OCI-LY1 (cell line): ENCODE results near the gene NUBPL.

Experiments
- EZH2 ChIP-seq: fragments of 200-600 bp; sonication (generic), shearing (Covaris generic); IDR thresholded peaks from 2 replicates; pipeline ENCODE4 v1.8.0; 2017; ENCODE audit warnings: borderline replicate concordance, mixed run types, mild to moderate bottlenecking, antibody characterized with exemption, low read length, moderate library complexity, mixed read lengths
- TF ChIP-seq, protein P1 (sequence below): fragments of 200-600 bp; sonication (generic), shearing (Covaris generic); IDR thresholded peaks from 2 replicates; pipeline ENCODE4 v1.5.1; 2017; ENCODE audit warnings: mild to moderate bottlenecking, antibody characterized with exemption, low read length, moderate library complexity, mixed read lengths

DNA sequence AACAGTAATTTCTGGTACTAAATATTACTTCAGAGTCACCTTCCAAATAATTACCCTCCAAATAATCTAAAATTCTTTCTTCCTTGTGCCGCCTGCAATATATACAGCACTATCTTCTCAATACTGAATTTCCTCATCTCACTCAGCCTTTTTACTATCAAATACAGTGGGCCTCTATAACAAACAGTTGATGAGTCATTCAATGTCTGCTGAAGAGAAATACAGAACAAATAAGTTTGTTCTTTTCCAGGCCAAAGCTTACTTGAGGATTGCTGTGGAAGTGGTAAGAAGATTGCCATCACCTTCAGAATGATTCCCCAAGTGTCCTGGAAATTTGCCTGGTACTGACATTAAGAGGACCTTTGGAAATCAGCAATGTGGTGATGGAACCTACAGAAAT lies 297.7 kb downstream of the NUBPL start:
- TF ChIP-seq, protein P1, sequence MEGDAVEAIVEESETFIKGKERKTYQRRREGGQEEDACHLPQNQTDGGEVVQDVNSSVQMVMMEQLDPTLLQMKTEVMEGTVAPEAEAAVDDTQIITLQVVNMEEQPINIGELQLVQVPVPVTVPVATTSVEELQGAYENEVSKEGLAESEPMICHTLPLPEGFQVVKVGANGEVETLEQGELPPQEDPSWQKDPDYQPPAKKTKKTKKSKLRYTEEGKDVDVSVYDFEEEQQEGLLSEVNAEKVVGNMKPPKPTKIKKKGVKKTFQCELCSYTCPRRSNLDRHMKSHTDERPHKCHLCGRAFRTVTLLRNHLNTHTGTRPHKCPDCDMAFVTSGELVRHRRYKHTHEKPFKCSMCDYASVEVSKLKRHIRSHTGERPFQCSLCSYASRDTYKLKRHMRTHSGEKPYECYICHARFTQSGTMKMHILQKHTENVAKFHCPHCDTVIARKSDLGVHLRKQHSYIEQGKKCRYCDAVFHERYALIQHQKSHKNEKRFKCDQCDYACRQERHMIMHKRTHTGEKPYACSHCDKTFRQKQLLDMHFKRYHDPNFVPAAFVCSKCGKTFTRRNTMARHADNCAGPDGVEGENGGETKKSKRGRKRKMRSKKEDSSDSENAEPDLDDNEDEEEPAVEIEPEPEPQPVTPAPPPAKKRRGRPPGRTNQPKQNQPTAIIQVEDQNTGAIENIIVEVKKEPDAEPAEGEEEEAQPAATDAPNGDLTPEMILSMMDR = no peak
- no peak for TF ChIP-seq EZH2
